SJCRH30 (cell line): ENCODE results near the gene LDLRAD4. TPM values are rescaled to one million over a fixed set of nuclear protein-coding genes. Genes with fewer than 3 reads are reported as not detected.

Experiments
- DNase-seq, 2 experiments: peaks; one replicate each; pipeline ENCODE4 v3.0.0-alpha.2; 2015 to 2020
- H3K27ac ChIP-seq: fragments of 250-450 bp; sonication (Bioruptor Pico); 2 replicates; pipeline ENCODE4 v1.5.1; 2020; ENCODE audit warnings: mild to moderate bottlenecking, moderate library complexity
- H3K27me3 ChIP-seq: fragments of 250-450 bp; sonication (Bioruptor Pico); 2 replicates; pipeline ENCODE4 v1.5.1; 2020; ENCODE audit warnings: mild to moderate bottlenecking, moderate library complexity
- H3K36me3 ChIP-seq: fragments of 250-450 bp; sonication (Bioruptor Pico); 2 replicates; pipeline ENCODE4 v1.5.1; 2020; ENCODE audit warnings: mild to moderate bottlenecking, moderate library complexity
- H3K4me1 ChIP-seq: fragments of 250-450 bp; sonication (Bioruptor Pico); 2 replicates; pipeline ENCODE4 v1.5.1; 2020; ENCODE audit warnings: mild to moderate bottlenecking, moderate library complexity
- H3K4me3 ChIP-seq: fragments of 250-450 bp; sonication (Bioruptor Pico); 2 replicates; pipeline ENCODE4 v1.5.1; 2020; ENCODE audit warnings: mild to moderate bottlenecking, moderate library complexity
- H3K9me3 ChIP-seq: fragments of 250-450 bp; sonication (Bioruptor Pico); replicated peaks from 2 replicates; pipeline ENCODE4 v1.5.1; 2020; ENCODE audit warnings: mild to moderate bottlenecking, moderate library complexity
- total RNA-seq: library from RNA; depleted of rRNA; stranded (reverse); fragments of >200 nt; shearing (Covaris generic); gene quantifications from 2 replicates; pipeline ENCODE4 v1.2.3, GENCODE V29; 2014

The LDLRAD4 gene
- total RNA-seq, 1 experiment from 2014 or later, result 0.26 TPM

DNA sequence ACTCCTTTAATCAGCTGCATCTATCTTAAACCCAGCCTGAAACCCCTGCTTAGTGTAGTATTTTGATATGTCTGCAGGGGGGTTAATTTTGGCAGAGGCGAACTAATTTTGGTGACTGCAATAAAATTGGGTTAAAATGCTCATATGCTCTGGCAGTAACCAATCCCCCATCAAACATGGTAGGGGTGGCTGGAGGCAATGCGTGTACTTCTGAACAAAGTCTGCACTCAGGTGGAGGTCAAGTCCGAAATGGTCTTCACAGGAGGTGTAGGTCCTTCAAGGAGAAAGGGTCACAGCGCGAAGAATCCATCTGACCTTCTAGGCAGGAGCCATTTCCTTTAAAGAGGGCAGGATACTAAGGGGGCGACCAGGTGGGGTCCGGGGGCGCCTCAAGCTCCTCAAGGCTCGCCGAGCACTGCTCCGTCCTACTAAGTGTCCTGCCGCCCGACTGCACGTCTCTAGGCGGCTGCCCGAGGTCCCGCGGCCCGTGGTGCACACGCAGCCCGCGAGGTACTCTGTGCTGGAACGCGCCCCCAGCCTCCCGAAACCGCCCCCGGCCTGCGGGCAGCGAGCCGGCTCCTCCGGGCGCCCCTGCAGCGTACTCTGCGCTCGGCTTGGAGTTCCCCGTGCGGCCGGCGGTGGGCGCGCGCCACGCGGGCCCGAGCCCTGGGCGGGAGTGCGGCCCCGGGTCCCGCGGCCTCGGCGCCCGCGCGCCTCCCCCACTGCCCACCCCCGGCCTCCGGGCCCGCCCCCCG lies 1.7 kb upstream of the LDLRAD4 start:
- H3K9me3 ChIP-seq, result no peaks in the 10 kb centered on the region
- H3K27me3 ChIP-seq, result no peaks in the 10 kb centered on the region
- H3K4me3 ChIP-seq, result peak overlapping the region; percentile 55
- DNase-seq, result peak in 1 of 2 experiments; percentile 8
- no peaks in the 10 kb centered on the region for H3K36me3 ChIP-seq
- no peaks in the 10 kb centered on the region for H3K4me1 ChIP-seq
- no peak overlapping the region for H3K27ac ChIP-seq

- DNase-seq, result peak; percentile 16 to 30
- Histone ChIP-seq H3K4me1 (no peaks in the 10 kb centered on the region), H3K36me3 (no peaks in the 10 kb centered on the region), H3K27ac (no peak overlapping the region), H3K4me3 (peak overlapping the region; percentile 55), H3K27me3 (no peaks in the 10 kb centered on the region), H3K9me3 (no peaks in the 10 kb centered on the region)
These were observed 1.0 kb upstream of the LDLRAD4 start for GRCh38 chr18:13217466-13217961.

DNA sequence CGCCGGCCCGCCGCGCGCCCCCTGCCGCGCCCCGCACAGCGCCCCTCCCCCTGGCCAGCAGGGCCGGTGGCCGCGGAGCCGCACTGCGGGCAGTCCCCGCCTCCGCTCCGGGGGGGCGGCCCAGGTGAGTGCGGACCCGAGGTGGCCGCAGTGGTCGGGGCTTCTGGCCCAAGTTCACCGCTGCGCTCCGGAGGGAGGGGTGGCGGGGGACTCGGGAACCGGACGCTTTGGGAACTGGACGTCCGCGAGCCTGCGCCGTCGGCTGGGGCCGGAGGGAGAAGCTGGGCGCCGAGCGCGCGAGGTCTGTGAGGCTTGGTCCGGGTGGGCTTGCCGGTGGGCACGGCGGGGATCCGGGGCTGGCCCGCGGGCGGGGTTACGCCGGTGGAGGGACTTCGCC lies 591 bp upstream of the LDLRAD4 start:
- no peaks in the 10 kb centered on the region for H3K36me3 ChIP-seq
- H3K27me3 ChIP-seq, result no peaks in the 10 kb centered on the region

GRCh38 chr18:13218997-13219396 lies 437 bp downstream of the LDLRAD4 start:
- Histone ChIP-seq H3K27ac (no peak overlapping the region), H3K36me3 (no peaks in the 10 kb centered on the region), H3K4me3 (no peak overlapping the region), H3K27me3 (no peaks in the 10 kb centered on the region), H3K9me3 (no peaks in the 10 kb centered on the region), H3K4me1 (no peaks in the 10 kb centered on the region)
- DNase-seq, result no peak

More for the DNA sequence above, 591 bp upstream of the LDLRAD4 start:
- no peak for DNase-seq
- no peak overlapping the region for H3K27ac ChIP-seq
- H3K4me1 ChIP-seq, result no peaks in the 10 kb centered on the region
- H3K9me3 ChIP-seq, result no peaks in the 10 kb centered on the region
- no peak overlapping the region for H3K4me3 ChIP-seq

- Histone ChIP-seq H3K27ac (no peak overlapping the region), H3K36me3 (no peaks in the 10 kb centered on the region), H3K4me3 (no peak overlapping the region), H3K4me1 (no peaks in the 10 kb centered on the region), H3K27me3 (no peaks in the 10 kb centered on the region), H3K9me3 (no peaks in the 10 kb centered on the region)
- no peak for DNase-seq
These were observed 1.1 kb downstream of the LDLRAD4 start for GRCh38 chr18:13219593-13220159.

DNA sequence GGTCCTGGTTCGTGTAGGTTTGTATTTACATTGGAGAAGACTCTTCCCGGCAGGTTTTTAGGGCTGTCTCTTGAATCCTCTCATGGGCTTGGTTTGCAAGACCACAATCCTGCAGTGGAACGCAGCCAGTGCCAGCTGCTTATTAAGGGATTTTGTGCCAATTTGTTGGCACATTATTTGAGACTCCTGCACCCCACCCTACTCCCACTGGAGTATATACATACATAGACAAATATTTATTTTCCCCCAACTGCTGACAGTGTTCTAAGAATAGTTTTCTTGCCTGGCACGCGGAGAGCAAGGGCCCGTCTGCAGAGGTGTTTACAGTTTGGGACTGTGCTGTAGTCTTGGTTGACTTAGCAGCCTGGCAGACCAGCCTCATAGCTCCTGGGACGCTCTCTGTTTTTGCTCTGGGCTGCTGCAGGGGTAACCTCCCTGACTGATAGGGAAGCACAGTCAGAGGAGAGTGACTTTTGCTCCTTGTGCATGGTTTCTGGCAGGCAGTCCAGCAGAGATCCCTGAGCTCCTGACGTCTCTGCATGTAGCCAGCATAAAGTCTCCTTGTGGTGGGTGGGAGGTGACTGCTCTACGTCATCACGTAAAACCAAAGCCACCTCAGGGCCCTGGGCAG lies 1.9 kb downstream of the LDLRAD4 start:
- no peak for DNase-seq
- H3K36me3 ChIP-seq, result no peaks in the 10 kb centered on the region
- no peaks in the 10 kb centered on the region for H3K27me3 ChIP-seq
- no peak overlapping the region for H3K27ac ChIP-seq
- no peak overlapping the region for H3K4me3 ChIP-seq
- no peaks in the 10 kb centered on the region for H3K4me1 ChIP-seq
- no peaks in the 10 kb centered on the region for H3K9me3 ChIP-seq

- H3K36me3 ChIP-seq, result no peaks in the 10 kb centered on the region
- H3K9me3 ChIP-seq, result no peaks in the 10 kb centered on the region
- DNase-seq, result no peak
- no peaks in the 10 kb centered on the region for H3K4me1 ChIP-seq
- no peaks in the 10 kb centered on the region for H3K27me3 ChIP-seq
- H3K4me3 ChIP-seq, result no peak overlapping the region
- no peak overlapping the region for H3K27ac ChIP-seq
These were observed 3.6 kb downstream of the LDLRAD4 start for GRCh38 chr18:13221869-13222855.

- H3K27me3 ChIP-seq, result no peaks in the 10 kb centered on the region
- no peak for DNase-seq
- no peaks in the 10 kb centered on the region for H3K4me1 ChIP-seq
- no peaks in the 10 kb centered on the region for H3K36me3 ChIP-seq
- H3K4me3 ChIP-seq, result no peak overlapping the region
- no peaks in the 10 kb centered on the region for H3K9me3 ChIP-seq
- H3K27ac ChIP-seq, result no peak overlapping the region
These were observed 4.3 kb downstream of the LDLRAD4 start for GRCh38 chr18:13222856-13223281.

- Histone ChIP-seq H3K27me3 (no peaks in the 10 kb centered on the region), H3K4me3 (no peak overlapping the region), H3K36me3 (no peaks in the 10 kb centered on the region), H3K4me1 (no peaks in the 10 kb centered on the region), H3K27ac (no peak overlapping the region), H3K9me3 (no peaks in the 10 kb centered on the region)
- DNase-seq, result no peak
These were observed 5.0 kb downstream of the LDLRAD4 start for GRCh38 chr18:13223311-13224143.

DNA sequence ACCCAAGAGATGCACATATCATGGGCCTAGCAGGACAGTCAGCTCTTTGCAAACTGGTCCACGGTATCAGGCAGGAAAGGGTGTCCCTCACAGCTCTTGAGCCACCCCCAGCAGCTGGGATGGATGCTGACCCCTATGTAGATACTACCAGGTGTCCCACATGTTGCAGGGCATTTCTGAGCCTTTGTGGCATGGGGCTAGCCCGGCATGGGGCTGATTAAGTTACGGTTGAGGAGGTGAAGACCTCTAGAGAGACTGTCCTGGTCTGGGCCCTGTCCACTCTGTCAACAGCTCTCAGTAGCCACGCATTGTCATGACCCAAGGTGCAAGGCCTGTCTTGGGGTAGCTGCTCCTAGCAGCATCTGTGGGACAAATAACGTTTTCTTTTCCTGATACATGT lies 6.7 kb downstream of the LDLRAD4 start:
- DNase-seq, result no peak
- H3K9me3 ChIP-seq, result no peaks in the 10 kb centered on the region
- H3K36me3 ChIP-seq, result no peaks in the 10 kb centered on the region
- no peaks in the 10 kb centered on the region for H3K4me1 ChIP-seq
- H3K4me3 ChIP-seq, result no peak overlapping the region
- H3K27ac ChIP-seq, result no peak overlapping the region
- no peaks in the 10 kb centered on the region for H3K27me3 ChIP-seq

GRCh38 chr18:13226533-13227144 lies 8.1 kb downstream of the LDLRAD4 start:
- Histone ChIP-seq H3K27me3 (no peaks in the 10 kb centered on the region), H3K4me1 (no peaks in the 10 kb centered on the region), H3K9me3 (no peaks in the 10 kb centered on the region), H3K27ac (no peak overlapping the region), H3K4me3 (no peak overlapping the region), H3K36me3 (no peaks in the 10 kb centered on the region)
- no peak for DNase-seq

DNA sequence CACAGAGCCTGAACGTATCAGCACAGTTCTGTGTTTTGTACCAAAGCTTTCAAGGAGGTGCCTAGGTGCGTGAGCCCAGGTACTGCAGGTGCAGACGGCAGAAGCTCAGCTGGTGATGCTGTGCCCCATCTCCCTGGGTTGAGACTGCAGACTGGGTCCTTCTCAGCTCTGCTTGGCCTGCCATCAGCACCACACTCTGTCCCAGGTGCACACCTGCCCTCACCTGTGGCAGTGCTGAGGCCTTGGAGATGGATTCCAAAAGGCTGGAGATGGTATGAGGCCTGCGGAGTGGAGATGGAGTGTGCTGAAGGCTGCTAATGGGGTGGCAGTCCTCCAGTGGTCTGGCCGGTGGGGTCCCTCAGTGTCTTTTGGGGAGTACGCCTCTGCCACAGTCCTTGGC lies 9.3 kb downstream of the LDLRAD4 start:
- Histone ChIP-seq H3K9me3 (no peaks in the 10 kb centered on the region), H3K4me1 (no peaks in the 10 kb centered on the region), H3K36me3 (no peaks in the 10 kb centered on the region), H3K27ac (no peak overlapping the region), H3K4me3 (no peak overlapping the region), H3K27me3 (no peaks in the 10 kb centered on the region)
- DNase-seq, result no peak

GRCh38 chr18:13229001-13229671 lies 10.6 kb downstream of the LDLRAD4 start:
- Histone ChIP-seq H3K4me3 (no peak overlapping the region), H3K9me3 (no peaks in the 10 kb centered on the region), H3K27me3 (no peaks in the 10 kb centered on the region), H3K27ac (no peak overlapping the region), H3K4me1 (no peaks in the 10 kb centered on the region), H3K36me3 (no peaks in the 10 kb centered on the region)
- no peak for DNase-seq
